DND-41 (cell line): ENCODE results near the gene ASCL3.
"Not testable (repeated sequence)": the region's sequence is repeated elsewhere in the genome, so short reads cannot be mapped to it uniquely, and the experiment has no call there.

Experiments
- ATAC-seq: fragments of 200-7000 bp; cut with Tn5 transposase; 3 replicates; pipeline ENCODE4 v1.9.1; 2021; ENCODE audit warnings: low read depth; ENCODE audit not compliant: insufficient read depth
- DNase-seq: peaks from one replicate; pipeline ENCODE4 v3.0.0-alpha.2; 2020
- H2AFZ ChIP-seq: 2 replicates; pipeline ENCODE4 v1.6.0; 2012; ENCODE audit warnings: low read depth, low read length
- H3K27ac ChIP-seq: 2 replicates; pipeline ENCODE4 v1.5.1; 2012; ENCODE audit warnings: low read length, inconsistent platforms
- H3K27me3 ChIP-seq: fragments of 200-600 bp; sonication (generic); 2 replicates; pipeline ENCODE4 v1.6.0; 2012; ENCODE audit warnings: low read length, mild to moderate bottlenecking, inconsistent platforms; ENCODE audit not compliant: insufficient read depth, poor library complexity
- H3K36me3 ChIP-seq: 2 replicates; pipeline ENCODE4 v1.5.1; 2012; ENCODE audit warnings: low read length, inconsistent platforms; ENCODE audit not compliant: insufficient read depth
- H3K4me1 ChIP-seq: 2 replicates; pipeline ENCODE4 v1.5.1; 2012; ENCODE audit warnings: mild to moderate bottlenecking, low read length; ENCODE audit not compliant: insufficient read depth
- H3K4me2 ChIP-seq: 2 replicates; pipeline ENCODE4 v1.6.0; 2012; ENCODE audit warnings: mild to moderate bottlenecking, moderate library complexity, low read length, inconsistent platforms; ENCODE audit not compliant: insufficient read depth
- H3K4me3 ChIP-seq, 2 experiments: fragments of 200-600 bp in 1 of 2; shearing (Covaris generic) in 1 of 2; 2 replicates each; pipeline ENCODE4 v1.5.1; 2012 to 2016; ENCODE audit warnings: inconsistent platforms in 2 of 2, low read length in 2 of 2, mild to moderate bottlenecking in 2 of 2, low read depth in 1 of 2, moderate library complexity in 1 of 2
- H3K79me2 ChIP-seq: 2 replicates; pipeline ENCODE4 v1.6.0; 2012; ENCODE audit warnings: low read length, inconsistent platforms; ENCODE audit not compliant: insufficient read depth
- H3K9ac ChIP-seq: 2 replicates; pipeline ENCODE4 v1.6.0; 2012; ENCODE audit warnings: low read depth, mild to moderate bottlenecking, inconsistent platforms, low read length, moderate library complexity
- H3K9me3 ChIP-seq: 2 replicates; pipeline ENCODE4 v1.5.1; 2012; ENCODE audit warnings: low read length, moderate library complexity, mild to moderate bottlenecking, inconsistent platforms; ENCODE audit not compliant: insufficient read depth, severe bottlenecking
- H4K20me1 ChIP-seq: 2 replicates; pipeline ENCODE4 v1.6.0; 2012; ENCODE audit warnings: low read length; ENCODE audit not compliant: insufficient read depth
- CTCF ChIP-seq: IDR thresholded peaks from 2 replicates; pipeline ENCODE4 v1.5.1; 2012; ENCODE audit warnings: borderline replicate concordance, low read length, moderate library complexity, mild to moderate bottlenecking; ENCODE audit not compliant: poor library complexity, severe bottlenecking; ENCODE audit errors: extremely low read depth
- EZH2 ChIP-seq: IDR thresholded peaks from 3 replicates; pipeline ENCODE4 v1.6.1; 2012; ENCODE audit warnings: borderline replicate concordance, low read depth, mild to moderate bottlenecking, moderate library complexity, low read length, inconsistent platforms; ENCODE audit not compliant: severe bottlenecking

Gene ASCL3

DNA sequence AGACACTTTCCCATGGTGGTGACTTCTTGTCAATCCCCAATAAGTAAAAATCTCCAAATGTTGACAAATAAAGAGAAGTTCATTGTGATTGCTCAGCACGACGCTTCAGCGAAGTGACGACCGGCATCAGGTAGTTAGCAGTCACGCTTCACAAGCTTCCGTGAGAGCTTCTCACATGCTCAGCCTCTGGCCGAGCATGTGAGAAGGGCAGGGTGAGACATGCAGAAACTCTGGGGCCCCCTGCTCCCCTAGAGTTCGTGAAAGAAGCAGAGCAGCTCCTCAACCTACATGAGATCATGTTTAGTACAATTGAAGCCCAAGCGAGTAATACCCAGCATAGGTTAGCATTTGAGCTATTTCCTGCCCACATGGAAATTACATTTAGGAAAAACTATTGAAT is 5.7 kb downstream of the ASCL3 start:
- H3K9me3 ChIP-seq = no peaks in the 10 kb centered on the region
- TF ChIP-seq EZH2 (no peak), CTCF (no peak)
- H3K9ac ChIP-seq = no peak overlapping the region
- no peaks in the 10 kb centered on the region for H3K36me3 ChIP-seq
- no peak for DNase-seq
- no peak overlapping the region for H3K4me3 ChIP-seq
- no peak for ATAC-seq
- H3K27ac ChIP-seq = no peak overlapping the region
- no peak overlapping the region for H3K4me2 ChIP-seq
- no peak overlapping the region for H2AFZ ChIP-seq
- no peaks in the 10 kb centered on the region for H3K4me1 ChIP-seq
- no peaks in the 10 kb centered on the region for H3K27me3 ChIP-seq
- no peaks in the 10 kb centered on the region for H3K79me2 ChIP-seq
- H4K20me1 ChIP-seq = no peaks in the 10 kb centered on the region

GRCh38 chr11:8935789-8936188 is 7.0 kb downstream of the ASCL3 start:
- not testable (repeated sequence) for ATAC-seq, H3K4me1 ChIP-seq, DNase-seq, H3K9me3 ChIP-seq, H3K9ac ChIP-seq, H3K27me3 ChIP-seq, H3K4me3 ChIP-seq, H2AFZ ChIP-seq, H3K79me2 ChIP-seq, H3K27ac ChIP-seq, H3K36me3 ChIP-seq, H3K4me2 ChIP-seq, H4K20me1 ChIP-seq

- Histone ChIP-seq H3K79me2 (no peaks in the 10 kb centered on the region), H3K36me3 (no peaks in the 10 kb centered on the region), H3K4me2 (no peak overlapping the region), H3K27me3 (no peaks in the 10 kb centered on the region), H3K27ac (no peak overlapping the region), H3K9ac (no peak overlapping the region), H2AFZ (no peak overlapping the region), H3K9me3 (no peaks in the 10 kb centered on the region), H4K20me1 (no peaks in the 10 kb centered on the region), H3K4me1 (no peaks in the 10 kb centered on the region), H3K4me3 (no peak overlapping the region)
- DNase-seq (no peak), ATAC-seq (no peak)
- no peak for TF ChIP-seq CTCF
- no peak for TF ChIP-seq EZH2
Measured at GRCh38 chr11:8934742-8935488, 7.9 kb downstream of the ASCL3 start.

- ATAC-seq (no peak), DNase-seq (no peak)
- no peak overlapping the region for H3K27ac ChIP-seq
- TF ChIP-seq EZH2 = no peak
- no peak for TF ChIP-seq CTCF
- H2AFZ ChIP-seq = no peak overlapping the region
- H3K4me3 ChIP-seq = no peak overlapping the region
- no peaks in the 10 kb centered on the region for H3K9me3 ChIP-seq
- H3K27me3 ChIP-seq = no peaks in the 10 kb centered on the region
- no peak overlapping the region for H3K4me2 ChIP-seq
- no peaks in the 10 kb centered on the region for H3K36me3 ChIP-seq
- H3K4me1 ChIP-seq = no peaks in the 10 kb centered on the region
- no peaks in the 10 kb centered on the region for H3K79me2 ChIP-seq
- no peaks in the 10 kb centered on the region for H4K20me1 ChIP-seq
- H3K9ac ChIP-seq = no peak overlapping the region
Measured at GRCh38 chr11:8933931-8934330, 8.9 kb downstream of the ASCL3 start.
